Measurements from ENCODE around the gene HABP4. TPM values are rescaled to one million over a fixed set of nuclear protein-coding genes. Genes with fewer than 3 reads are reported as not detected.

Gene HABP4
- total RNA-seq, 2 donors from 2014 or later = 50.0 to 74.2 TPM

- Histone ChIP-seq H3K9me3 (no peaks in the 10 kb centered on the region), H3K4me3 (no peak overlapping the region), H3K4me1 (ENCODE audit: control insufficient read depth in 1 of 2, low read depth in 2 of 2) (peaks cover 5 to 6% of the 10 kb centered on the region in 2 donors), H3K36me3 (no peaks in the 10 kb centered on the region), H3K27me3 (replicated peaks; ENCODE audit: insufficient read depth) (no peaks in the 10 kb centered on the region), H3K27ac (no peak overlapping the region)
- DNase-seq (ENCODE audit: low spot score) (no peak), ATAC-seq (ENCODE audit: insufficient number of reproducible peaks, low FRiP score, low read depth) (no peak)
- TF ChIP-seq CTCF (IDR thresholded peaks at IDR 0.05) = no peak
Observed at GRCh38 chr9:96413302-96414221, 36.4 kb upstream of the HABP4 start.

GRCh38 chr9:96417051-96417586 lies 32.9 kb upstream of the HABP4 start:
- TF ChIP-seq CTCF (IDR thresholded peaks at IDR 0.05) = peak; percentile 19
- DNase-seq (ENCODE audit: low spot score) (peak; percentile 52), ATAC-seq (ENCODE audit: insufficient number of reproducible peaks, low FRiP score, low read depth) (peak; percentile 30)
- Histone ChIP-seq H3K4me3 (peak overlapping the region; percentile 99), H3K27ac (peak overlapping the region; percentile 88 to 100), H3K36me3 (no peaks in the 10 kb centered on the region), H3K27me3 (replicated peaks; ENCODE audit: insufficient read depth) (no peaks in the 10 kb centered on the region), H3K4me1 (ENCODE audit: control insufficient read depth in 1 of 2, low read depth in 2 of 2) (peaks cover 24 to 29% of the 10 kb centered on the region in 2 donors), H3K9me3 (no peaks in the 10 kb centered on the region)

- Histone ChIP-seq H3K9me3 (no peaks in the 10 kb centered on the region), H3K27ac (peak overlapping the region; percentile 92 to 100), H3K4me1 (ENCODE audit: control insufficient read depth in 1 of 2, low read depth in 2 of 2) (peaks cover 24 to 29% of the 10 kb centered on the region in 2 donors), H3K36me3 (no peaks in the 10 kb centered on the region), H3K27me3 (replicated peaks; ENCODE audit: insufficient read depth) (no peaks in the 10 kb centered on the region), H3K4me3 (peak overlapping the region; percentile 99)
- ATAC-seq (ENCODE audit: insufficient number of reproducible peaks, low FRiP score, low read depth) (no peak), DNase-seq (ENCODE audit: low spot score) (no peak)
- TF ChIP-seq CTCF (IDR thresholded peaks at IDR 0.05) = no peak
Observed at GRCh38 chr9:96417661-96418082, 32.3 kb upstream of the HABP4 start.

- Histone ChIP-seq H3K4me3 (peak within 1 kb of the TSS; percentile 99), H3K4me1 (ENCODE audit: control insufficient read depth in 1 of 2, low read depth in 2 of 2) (peaks cover 24 to 29% of the 10 kb centered on the region in 2 donors), H3K27ac (peak within 1 kb of the TSS; percentile 99 to 100), H3K9me3 (no peaks in the 10 kb centered on the region), H3K36me3 (no peaks in the 10 kb centered on the region), H3K27me3 (replicated peaks; ENCODE audit: insufficient read depth) (no peaks in the 10 kb centered on the region)
- DNase-seq (ENCODE audit: low spot score) = peak; percentile 95
- peak; percentile 80 for ATAC-seq (ENCODE audit: insufficient number of reproducible peaks, low FRiP score, low read depth)
- no peak for TF ChIP-seq CTCF (IDR thresholded peaks at IDR 0.05)
Observed at GRCh38 chr9:96418083-96418919, 31.7 kb upstream of the HABP4 start, which contains the start of gene ZNF367. TSS of gene ZNF367 (minus strand) at chr9:96418370. CDS start at chr9:96418032, 338 bp downstream.

Measured in thoracic aorta (tissue), 2 donors.